Stomach (tissue), 9 donors: ENCODE results near the gene PKDCC. TPM values are rescaled to one million over a fixed set of nuclear protein-coding genes. Genes with fewer than 3 reads are reported as not detected.
A peak's percentile ranks its signal among the peaks of the same experiment; 100 is the strongest.

Experiments
- DNase-seq, 2 donors: peaks; one replicate each; pipeline versions ENCODE4 v3.0.0 to v3.0.0-alpha.2; 2013 to 2019
- H3K27ac ChIP-seq, 5 donors: fragments of 200-600 bp in 4 of 5; sonication (generic) in 4 of 5; one replicate each; pipeline ENCODE4 v1.5.1; 2013 to 2019; ENCODE audit warnings: mild to moderate bottlenecking in 1 of 5, moderate library complexity in 1 of 5
- H3K27me3 ChIP-seq, 3 donors: fragments of 200-600 bp; sonication (generic); one replicate each; pipeline ENCODE4 v1.5.1; 2017 to 2019; ENCODE audit warnings: mixed run types in 1 of 3
- H3K36me3 ChIP-seq, 4 donors: fragments of 200-600 bp; sonication (generic); 1 replicate in 3 of 4; 2 replicates in 1 of 4; pipeline ENCODE4 v1.5.1; 2016 to 2019
- H3K4me1 ChIP-seq, 4 donors: fragments of 200-600 bp; sonication (generic); one replicate each; pipeline ENCODE4 v1.5.1; 2016 to 2019
- H3K4me3 ChIP-seq, 4 donors: fragments of 200-600 bp; sonication (generic) in 3 of 4; one replicate each; pipeline ENCODE4 v1.5.1; 2016 to 2019; ENCODE audit warnings: mild to moderate bottlenecking in 1 of 4
- H3K9me3 ChIP-seq, 4 donors: fragments of 200-600 bp; sonication (generic); one replicate each; pipeline ENCODE4 v1.5.1; 2016 to 2019
- EP300 ChIP-seq: sonication (generic); formaldehyde crosslinking; IDR thresholded peaks from one replicate; pipeline ENCODE4 v1.6.1; 2017; ENCODE audit warnings: antibody characterized with exemption
- POLR2A ChIP-seq, 4 donors: fragments of 450-650 bp; IDR thresholded peaks; one replicate each; pipeline ENCODE4 v1.6.1; 2016; ENCODE audit warnings: antibody characterized with exemption in 4 of 4, control low read depth in 2 of 4, mild to moderate bottlenecking in 1 of 4, moderate library complexity in 1 of 4
- POLR2AphosphoS5 ChIP-seq, 3 donors: sonication (generic); formaldehyde crosslinking; IDR thresholded peaks; one replicate each; pipeline ENCODE4 v1.6.1; 2016; ENCODE audit warnings: antibody characterized with exemption in 3 of 3
- WGBS, 5 donors: extraction: QIAGEN DNeasy Blood & Tissue Kit in 3 of 5; methylation state at CpG; one replicate each; pipeline versions ENCODE4 v1.1.5 to v1.1.7; 2013 to 2018; 5-methylcytosine and 5-hydroxymethylcytosine counted together
- intact Hi-C: fragments of 100-400 bp; cut with DNase I; formaldehyde crosslinking; loops from one replicate; pipeline ENCODE4 v1.15.1; 2023; ENCODE audit warnings: low total_unique reads
- polyA plus RNA-seq, 3 donors: library from polyadenylated mRNA; stranded (reverse); fragments of 200-250 nt; gene quantifications; one replicate each; pipeline ENCODE4 v1.2.3, GENCODE V29; 2013
- total RNA-seq, 5 donors: library from RNA; depleted of rRNA; stranded (reverse); fragments of >200 nt; gene quantifications; one replicate each; pipeline versions ENCODE4 v1.1.0 to v1.2.3, GENCODE V29; 2014 to 2016
- TF ChIP-seq, protein P1 (sequence below), 7 experiments: fragments of 450-650 bp in 4 of 7; fragments of 200-600 bp in 3 of 7; sonication (generic) in 3 of 7; IDR thresholded peaks; one replicate each; pipeline ENCODE4 v1.5.1; 2016 to 2019; ENCODE audit warnings: antibody characterized with exemption in 7 of 7, control low read depth in 2 of 7, mild to moderate bottlenecking in 1 of 7
- donor health status: healthy with polysubstance abuse.
- donor health status: Bipolar disorder and iron deficiency.
- donor health status: healthy.

Gene PKDCC
- total and polyA plus RNA-seq, 8 donors = 15.4 to 176 (median 50.9) TPM

DNA sequence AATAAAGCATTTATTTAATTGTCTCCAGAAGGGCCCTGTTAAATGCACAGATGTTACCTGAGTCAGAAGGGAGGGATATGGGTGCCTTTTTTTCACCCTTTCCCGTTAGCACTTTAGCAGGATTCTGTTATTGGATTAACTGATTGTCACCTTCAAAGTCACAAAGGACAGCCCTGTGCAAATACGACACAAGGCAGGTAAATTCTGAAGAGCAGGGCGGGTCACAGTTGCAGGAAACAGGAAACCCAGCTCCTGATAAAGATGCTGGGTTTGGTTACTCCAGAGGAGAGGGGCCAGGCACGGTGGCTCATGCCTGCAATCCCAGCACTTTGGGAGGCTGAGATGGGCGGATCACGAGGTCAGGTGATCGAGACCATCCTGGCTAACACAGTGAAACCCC is 11.4 kb upstream of the PKDCC start:
- intact Hi-C loops = no loop called here
- TF ChIP-seq EP300 = no peak
- TF ChIP-seq POLR2AphosphoS5 (IDR thresholded peaks at IDR 0.05) = peak in 1 of 3 donors; percentile 14
- TF ChIP-seq POLR2A (IDR thresholded peaks at IDR 0.05) = no peak
- TF ChIP-seq, protein P1, sequence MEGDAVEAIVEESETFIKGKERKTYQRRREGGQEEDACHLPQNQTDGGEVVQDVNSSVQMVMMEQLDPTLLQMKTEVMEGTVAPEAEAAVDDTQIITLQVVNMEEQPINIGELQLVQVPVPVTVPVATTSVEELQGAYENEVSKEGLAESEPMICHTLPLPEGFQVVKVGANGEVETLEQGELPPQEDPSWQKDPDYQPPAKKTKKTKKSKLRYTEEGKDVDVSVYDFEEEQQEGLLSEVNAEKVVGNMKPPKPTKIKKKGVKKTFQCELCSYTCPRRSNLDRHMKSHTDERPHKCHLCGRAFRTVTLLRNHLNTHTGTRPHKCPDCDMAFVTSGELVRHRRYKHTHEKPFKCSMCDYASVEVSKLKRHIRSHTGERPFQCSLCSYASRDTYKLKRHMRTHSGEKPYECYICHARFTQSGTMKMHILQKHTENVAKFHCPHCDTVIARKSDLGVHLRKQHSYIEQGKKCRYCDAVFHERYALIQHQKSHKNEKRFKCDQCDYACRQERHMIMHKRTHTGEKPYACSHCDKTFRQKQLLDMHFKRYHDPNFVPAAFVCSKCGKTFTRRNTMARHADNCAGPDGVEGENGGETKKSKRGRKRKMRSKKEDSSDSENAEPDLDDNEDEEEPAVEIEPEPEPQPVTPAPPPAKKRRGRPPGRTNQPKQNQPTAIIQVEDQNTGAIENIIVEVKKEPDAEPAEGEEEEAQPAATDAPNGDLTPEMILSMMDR (IDR thresholded peaks at IDR 0.05) = no peak
- peaks cover 0 to 9% (median 0%) of the 10 kb centered on the region in 4 donors for H3K4me1 ChIP-seq
- no peaks in the 10 kb centered on the region for H3K9me3 ChIP-seq
- H3K36me3 ChIP-seq = no peaks in the 10 kb centered on the region
- H3K27ac ChIP-seq = no peak overlapping the region
- no peaks in the 10 kb centered on the region for H3K27me3 ChIP-seq
- H3K4me3 ChIP-seq = no peak overlapping the region
- DNase-seq = peak in 1 of 2 donors; percentile 83
- 33 to 52% (median 41%) methylated on average over 7 of the region's 7 CpGs for WGBS, 5 donors

DNA sequence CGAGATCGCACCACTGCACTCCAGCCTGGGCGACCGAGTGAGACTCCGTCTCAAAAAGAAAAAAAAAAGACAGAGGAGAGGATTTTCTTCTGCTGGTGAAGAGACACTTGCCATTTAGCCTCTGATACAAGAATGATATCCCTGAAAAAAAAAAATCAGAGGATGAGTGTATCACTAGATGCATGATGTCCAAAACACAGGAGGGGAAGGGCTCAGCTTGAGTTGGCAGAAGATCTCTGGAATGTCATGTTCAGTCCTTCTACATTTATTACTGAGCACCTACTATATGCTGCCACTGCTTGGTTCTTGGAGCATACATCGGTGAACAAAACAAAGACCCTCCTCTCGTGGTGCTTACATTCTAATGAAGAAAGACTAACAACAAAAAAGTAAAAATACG is 10.9 kb upstream of the PKDCC start:
- H3K36me3 ChIP-seq = no peaks in the 10 kb centered on the region
- 75 to 90% (median 83%) methylated on average over 8 of the region's 8 CpGs for WGBS, 5 donors
- no peak for DNase-seq
- TF ChIP-seq, protein P1 (IDR thresholded peaks at IDR 0.05) = no peak
- TF ChIP-seq EP300 (no peak), POLR2AphosphoS5 (IDR thresholded peaks at IDR 0.05) (no peak), POLR2A (IDR thresholded peaks at IDR 0.05) (no peak)
- no peaks in the 10 kb centered on the region for H3K9me3 ChIP-seq
- H3K4me1 ChIP-seq = peaks cover 0 to 9% (median 0%) of the 10 kb centered on the region in 4 donors
- H3K27ac ChIP-seq = no peak overlapping the region
- no peak overlapping the region for H3K4me3 ChIP-seq
- H3K27me3 ChIP-seq = peaks cover 0 to 3% (median 0%) of the 10 kb centered on the region in 3 donors
- intact Hi-C loops = no loop called here

DNA sequence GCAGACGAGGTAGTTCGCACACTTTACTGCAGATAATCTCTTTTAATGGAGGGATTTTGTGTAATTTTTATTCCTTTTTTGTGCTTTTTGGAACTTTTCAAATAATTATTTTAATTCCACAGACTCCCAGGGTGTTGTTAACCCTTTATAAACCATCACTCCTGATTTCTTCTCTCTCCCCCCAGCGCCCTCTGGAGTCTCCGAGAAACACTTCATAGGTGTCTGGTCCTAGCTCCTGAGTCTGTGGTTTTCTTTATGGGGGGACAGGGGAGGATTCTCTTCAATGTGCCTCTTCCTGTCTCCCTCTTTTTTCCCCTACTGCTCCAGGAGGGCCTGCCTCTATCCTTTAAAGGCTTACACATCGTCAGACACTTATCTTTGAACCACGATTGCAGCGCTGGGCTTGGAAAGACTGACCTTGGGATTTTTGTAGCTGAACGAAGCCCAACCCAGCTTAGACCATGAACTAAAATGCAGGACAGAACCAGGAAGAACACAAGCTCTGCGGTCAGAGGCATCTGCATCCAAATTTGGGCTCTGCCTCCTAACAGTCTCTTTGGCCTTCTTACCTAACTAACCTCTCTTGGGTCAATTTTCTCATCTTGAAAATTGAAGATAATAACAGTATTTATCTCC is 7.1 kb upstream of the PKDCC start:
- H3K9me3 ChIP-seq = no peaks in the 10 kb centered on the region
- H3K27ac ChIP-seq = no peak overlapping the region
- 58 to 73% (median 72%) methylated on average over 9 of the region's 9 CpGs for WGBS, 5 donors
- peaks cover 0 to 14% (median 3%) of the 10 kb centered on the region in 4 donors for H3K4me1 ChIP-seq
- intact Hi-C loops = no loop called here
- TF ChIP-seq POLR2AphosphoS5 (IDR thresholded peaks at IDR 0.05) (no peak), EP300 (no peak), POLR2A (IDR thresholded peaks at IDR 0.05) (no peak)
- TF ChIP-seq, protein P1 (IDR thresholded peaks at IDR 0.05) = no peak
- H3K4me3 ChIP-seq = no peak overlapping the region
- H3K36me3 ChIP-seq = no peaks in the 10 kb centered on the region
- H3K27me3 ChIP-seq = peaks cover 0 to 17% (median 0%) of the 10 kb centered on the region in 3 donors
- no peak for DNase-seq

DNA sequence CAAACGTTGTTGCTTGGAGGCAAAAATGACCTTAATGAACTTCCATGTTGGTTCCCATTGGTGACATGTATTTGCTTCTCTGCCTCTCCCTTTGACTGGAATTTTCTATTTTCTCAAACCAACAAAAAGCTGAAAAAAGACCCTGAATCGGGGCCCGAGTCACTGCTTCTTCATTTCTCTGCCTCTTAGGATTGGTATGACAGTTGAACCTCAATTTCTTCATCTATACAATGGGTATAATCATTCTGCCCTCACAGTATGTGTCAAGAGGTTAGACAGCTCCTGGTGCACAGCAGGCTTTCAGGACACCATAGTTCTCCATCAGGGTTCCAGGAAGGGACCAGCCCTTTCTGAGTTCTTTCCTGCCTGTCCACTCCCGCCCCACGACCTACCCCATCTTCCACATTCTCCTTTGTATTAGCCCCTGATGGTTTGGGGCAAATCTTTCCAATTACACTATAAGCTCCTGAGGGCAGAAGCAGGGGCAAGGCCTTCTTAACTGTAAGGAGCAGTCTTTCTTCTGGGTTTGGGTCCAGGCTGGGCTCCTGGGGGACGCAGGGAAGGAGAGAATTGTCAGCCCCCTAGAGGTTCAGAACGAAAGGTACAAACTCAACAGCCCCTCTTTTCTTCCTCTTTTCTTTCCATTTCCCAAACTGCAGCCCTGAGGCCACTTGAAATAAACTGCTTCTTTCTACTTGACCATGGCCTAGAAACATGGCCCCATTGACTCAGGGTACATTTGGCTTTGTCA is 6.3 kb upstream of the PKDCC start:
- Histone ChIP-seq H3K27me3 (peaks cover 0 to 22% (median 0%) of the 10 kb centered on the region in 3 donors), H3K36me3 (no peaks in the 10 kb centered on the region), H3K4me1 (peaks cover 4 to 16% (median 11%) of the 10 kb centered on the region in 4 donors), H3K27ac (no peak overlapping the region), H3K4me3 (no peak overlapping the region), H3K9me3 (no peaks in the 10 kb centered on the region)
- TF ChIP-seq EP300 (no peak), POLR2A (IDR thresholded peaks at IDR 0.05) (no peak)
- DNase-seq = no peak
- WGBS, 5 donors = 75 to 92% (median 83%) methylated on average over 7 of the region's 7 CpGs
- intact Hi-C loops = no loop called here
